EL (cell line): ENCODE measurements around the gene WRAP73.
A peak's percentile ranks its signal among the peaks of the same experiment; 100 is the strongest.
"Not testable (repeated sequence)": the region's sequence is repeated elsewhere in the genome, so short reads cannot be mapped to it uniquely, and the experiment has no call there.

Source experiments
- DNase-seq: peaks from one replicate; pipeline ENCODE4 v3.0.0-alpha.2; 2016

WRAP73 gene

DNA sequence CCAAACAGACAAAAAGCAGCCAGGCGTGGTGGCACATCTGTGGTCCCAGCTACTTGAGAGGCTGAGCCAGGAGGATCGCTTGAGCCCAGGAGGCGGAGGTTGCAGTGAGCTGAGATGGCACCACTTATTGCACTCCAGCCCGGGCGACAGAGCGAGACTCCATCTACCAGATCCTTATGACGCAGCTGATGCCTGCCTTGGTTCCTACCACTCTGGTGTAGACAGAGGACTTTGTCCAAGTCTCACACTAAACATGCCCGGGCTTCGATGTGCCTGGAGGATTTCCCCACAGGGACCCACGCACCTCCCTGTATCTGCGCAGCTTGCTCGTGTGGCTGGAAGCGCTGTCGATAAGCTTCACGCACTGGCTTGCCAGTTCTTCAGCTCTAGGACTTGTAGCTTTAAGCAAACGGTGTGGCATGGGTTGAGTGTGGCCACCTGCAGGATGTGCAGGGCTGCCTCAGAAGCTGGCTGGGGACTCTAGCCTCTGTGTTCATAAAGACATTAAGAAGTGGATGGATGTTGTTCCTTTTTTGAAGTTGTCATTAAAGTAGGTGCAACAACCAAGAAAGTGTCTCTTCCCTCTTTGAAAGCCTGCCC, 20.2 kb downstream of the WRAP73 start:
- no peak for DNase-seq

DNA sequence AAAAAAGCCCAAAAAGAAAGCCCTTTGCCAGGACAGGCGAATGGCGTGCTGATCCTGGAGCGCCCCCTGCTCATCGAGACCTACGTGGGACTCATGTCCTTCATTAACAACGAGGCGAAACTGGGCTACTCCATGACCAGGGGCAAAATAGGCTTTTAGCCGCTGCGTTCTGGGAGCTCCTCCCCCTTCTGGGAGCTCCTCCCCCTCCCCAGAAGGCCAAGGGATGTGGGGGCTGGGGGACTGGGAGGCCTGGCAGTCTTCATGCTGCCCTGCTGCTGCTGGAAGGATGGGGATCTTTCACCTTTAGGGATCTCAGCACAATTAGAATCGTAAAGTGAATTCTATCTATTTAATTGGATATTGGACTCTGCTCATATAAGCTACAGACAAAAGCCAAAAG, 21.5 kb downstream of the WRAP73 start:
- DNase-seq, result no peak

DNA sequence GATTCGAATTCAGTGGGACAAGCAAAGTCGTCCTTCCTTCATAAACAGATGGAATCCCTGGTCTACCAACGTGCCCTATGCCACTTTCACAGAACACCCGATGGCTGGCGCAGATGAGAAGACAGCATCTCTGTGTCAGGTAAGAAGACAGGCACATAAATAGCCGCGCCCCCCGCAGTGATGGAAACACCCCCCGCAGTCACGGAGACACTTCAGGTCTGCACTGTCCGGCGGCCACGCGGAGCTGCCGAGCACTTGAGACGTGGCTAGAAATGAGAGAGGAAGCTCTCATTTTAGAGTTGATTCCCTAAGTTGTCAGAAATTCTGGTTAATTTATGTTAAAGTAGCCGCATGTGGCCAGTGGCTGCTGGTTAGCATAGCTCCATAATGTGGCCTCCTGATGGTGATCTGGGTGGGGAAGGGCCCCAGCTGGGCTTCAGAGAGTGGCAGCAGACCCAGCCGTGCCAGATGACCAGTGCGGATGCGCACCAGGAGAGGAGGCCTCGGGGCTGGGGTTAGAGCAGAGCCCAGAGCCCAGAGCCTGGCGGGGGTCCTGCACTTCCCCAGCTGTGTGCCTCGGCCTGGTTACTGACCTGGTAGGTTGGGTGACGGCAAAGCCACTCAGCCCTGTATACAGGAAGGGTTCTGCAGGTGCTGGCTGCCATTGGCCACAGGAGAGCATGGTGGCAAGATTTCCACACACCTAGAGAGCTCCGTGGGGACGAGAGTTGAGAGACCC, 22.2 kb downstream of the WRAP73 start:
- DNase-seq, result no peak

DNA sequence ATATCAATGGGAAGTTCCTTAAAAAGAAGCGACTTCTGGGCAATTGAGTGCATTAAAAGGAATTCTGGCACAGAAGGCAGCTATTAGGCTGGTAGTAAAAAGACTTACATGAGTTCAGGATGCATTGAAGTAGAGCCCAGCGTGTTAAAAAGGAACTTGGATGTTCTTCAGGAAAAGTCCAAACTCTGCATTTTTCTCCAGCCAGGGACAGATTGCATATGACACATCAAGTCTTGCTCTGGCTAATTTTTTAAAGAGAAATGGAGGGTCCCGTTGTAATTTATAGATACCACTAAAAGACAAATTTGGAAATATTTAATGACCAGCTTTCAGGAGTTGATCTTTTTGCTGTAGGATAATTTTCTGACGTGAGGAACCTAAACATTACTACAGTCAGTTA, 23.9 kb downstream of the WRAP73 start:
- DNase-seq, result no peak

DNA sequence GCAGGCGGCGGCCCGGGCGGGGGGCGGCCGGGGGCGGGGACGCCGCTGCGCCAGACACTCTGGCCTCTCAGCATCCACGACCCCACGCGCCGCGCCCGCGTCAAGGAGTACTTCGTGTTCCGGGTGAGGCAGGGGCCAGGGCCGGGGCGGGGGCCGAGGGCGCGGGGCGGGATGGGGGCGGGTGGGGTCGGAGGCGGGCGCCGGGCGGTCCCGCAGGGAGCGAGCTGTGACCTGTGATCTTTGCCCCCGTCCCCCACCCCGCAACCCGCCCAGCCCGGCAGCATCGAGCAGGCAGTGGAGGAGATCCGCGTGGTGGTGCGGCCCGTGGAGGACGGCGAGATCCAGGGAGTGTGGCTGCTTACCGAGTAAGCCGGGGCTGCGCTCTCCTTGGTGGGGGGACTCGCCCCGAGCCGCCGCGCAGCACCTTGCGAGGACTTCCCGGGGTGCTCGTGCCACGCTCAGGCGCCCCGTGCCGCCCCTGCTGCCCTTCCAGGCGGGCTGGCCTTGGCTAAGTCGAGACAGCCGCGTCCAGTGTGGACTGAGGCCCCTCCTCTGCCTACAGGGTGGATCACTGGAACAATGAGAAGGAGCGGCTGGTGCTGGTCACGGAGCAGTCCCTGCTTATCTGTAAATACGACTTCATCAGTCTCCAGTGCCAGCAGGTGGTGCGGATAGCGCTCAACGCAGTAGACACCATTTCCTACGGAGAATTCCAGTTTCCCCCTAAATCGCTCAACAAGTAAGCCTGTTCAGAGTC, 24.6 kb downstream of the WRAP73 start:
- peak; percentile 38 for DNase-seq

DNA sequence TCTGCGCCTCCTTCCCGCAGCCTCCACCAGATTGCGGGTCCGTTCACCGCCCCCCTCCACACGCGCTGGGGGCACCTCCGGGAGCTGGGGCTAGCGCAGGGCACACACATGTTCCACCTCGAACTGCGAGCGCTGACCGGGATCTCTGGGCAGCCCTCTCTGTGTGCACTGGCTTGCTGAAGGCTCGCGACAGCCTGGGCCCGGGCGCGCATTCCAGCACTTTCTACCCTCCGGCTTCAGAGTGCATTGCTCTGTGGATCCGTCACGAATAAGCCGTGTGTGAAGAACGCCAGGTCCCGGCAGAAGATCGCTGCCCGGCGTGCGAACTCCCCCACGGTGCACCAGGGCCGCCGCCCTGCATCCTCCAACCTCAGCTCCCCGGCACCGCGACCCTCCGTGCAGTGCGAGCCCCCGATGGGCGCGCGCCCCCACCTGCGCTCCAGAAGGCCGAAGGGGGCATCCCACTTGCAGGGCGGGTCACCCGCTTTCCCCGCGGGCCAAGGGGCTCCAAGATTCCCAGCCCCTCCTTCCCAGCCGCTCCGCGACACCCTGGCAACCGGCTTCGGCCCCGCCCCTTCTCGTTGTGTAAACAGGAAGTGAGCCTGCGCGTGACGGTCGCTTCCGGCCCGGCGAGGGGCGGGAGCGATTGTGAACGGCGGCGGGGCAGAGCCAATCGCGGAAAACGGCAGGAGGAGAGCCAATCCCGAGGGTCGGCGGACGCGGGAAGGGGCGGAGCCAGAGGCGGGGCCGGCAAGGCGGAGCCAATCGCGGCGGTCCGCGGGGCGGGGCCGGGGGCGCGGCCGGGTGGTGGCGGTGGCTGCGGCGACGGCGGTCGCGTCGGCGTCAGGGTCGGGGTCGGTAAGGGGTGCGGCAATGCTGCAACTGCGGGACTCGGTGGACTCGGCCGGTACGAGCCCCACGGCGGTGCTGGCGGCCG, 25.4 kb downstream of the WRAP73 start, which contains the start of gene TPRG1L:
Gene TPRG1L (plus strand): TSS at position 816 of the 937 bp plus-strand sequence. CDS start 58 bp downstream, at position 874.
- peak; percentile 95 for DNase-seq

DNA sequence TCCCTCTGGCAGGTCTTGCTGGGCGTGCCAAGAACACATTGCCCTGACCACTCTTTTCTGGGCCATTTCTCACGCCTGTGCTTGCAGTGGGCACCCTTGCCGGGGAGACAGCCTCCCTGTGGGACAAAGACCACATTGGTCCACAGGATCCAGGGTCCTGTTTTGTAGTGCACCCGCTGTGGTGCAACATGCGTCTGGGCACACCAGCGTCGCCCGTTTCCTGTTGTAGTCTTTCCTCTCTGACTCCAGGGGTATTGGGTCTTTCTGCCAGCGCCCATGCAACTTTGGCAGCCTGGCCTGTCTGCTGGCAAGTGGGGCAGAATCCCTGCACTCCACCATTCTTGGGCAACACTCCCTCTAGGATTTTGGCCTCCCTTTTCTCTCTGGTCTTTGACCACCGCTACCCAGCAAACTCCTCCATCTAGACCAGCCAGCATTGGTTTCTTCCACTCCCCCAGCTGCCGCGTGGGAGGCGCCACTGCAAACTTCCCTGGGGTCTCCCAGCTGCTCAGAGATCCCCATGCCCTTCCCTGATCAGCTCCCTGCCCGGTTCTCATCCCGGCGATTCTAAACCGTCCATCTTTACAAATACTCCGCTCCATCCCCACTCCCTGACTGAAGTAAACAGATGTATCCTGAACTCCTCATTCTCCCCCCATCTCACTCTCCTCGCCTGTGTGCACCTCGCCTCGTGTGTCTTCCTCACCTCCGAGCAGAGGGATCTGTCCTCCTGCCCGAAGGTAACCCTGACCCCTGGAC, 26.3 kb downstream of the WRAP73 start:
- no peak for DNase-seq

DNA sequence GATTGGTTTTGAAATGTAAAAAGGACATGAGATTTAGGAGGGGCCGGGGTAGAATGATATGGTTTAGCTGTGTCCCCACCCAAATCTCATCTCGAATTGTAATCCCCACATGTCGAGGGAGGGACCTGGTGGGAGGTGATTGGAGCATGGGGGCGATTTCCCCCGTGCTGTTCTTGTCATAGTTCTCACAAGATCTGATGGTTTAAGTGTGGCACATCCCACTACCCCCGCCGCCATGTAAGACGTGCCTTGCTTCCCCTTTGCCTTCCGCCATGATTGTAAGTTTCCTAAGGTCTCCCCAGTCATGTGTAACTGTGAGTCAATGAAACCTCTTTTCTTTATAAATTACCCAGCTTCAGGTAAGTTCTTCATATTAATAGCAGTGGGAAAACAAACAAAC, 27.8 kb downstream of the WRAP73 start:
- not testable (repeated sequence) for DNase-seq

DNA sequence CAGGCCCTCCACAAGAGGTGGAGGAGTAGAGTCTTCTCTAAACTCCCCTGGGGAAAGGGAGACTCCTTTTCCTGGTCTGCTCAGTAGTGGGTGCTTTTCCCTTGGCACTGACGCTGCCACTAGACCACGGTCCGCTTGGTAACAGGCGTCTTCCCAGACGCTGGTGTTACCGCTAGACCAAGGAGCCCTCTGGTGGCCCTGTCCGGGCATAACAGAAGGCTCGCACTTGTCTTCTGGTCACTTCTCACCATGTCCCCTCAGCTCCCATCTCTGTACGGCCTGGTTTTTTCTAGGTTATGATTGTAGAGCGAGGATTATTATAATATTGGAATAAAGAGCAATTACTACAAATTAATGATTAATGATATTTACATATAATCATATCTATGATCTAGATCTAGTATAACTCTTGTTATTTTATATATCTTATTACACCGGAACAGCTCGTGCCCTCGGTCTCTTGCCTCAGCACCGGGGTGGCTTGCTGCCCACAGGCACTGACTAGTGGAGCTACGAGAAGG, 28.7 kb downstream of the WRAP73 start:
- peak; percentile 50 for DNase-seq

DNA sequence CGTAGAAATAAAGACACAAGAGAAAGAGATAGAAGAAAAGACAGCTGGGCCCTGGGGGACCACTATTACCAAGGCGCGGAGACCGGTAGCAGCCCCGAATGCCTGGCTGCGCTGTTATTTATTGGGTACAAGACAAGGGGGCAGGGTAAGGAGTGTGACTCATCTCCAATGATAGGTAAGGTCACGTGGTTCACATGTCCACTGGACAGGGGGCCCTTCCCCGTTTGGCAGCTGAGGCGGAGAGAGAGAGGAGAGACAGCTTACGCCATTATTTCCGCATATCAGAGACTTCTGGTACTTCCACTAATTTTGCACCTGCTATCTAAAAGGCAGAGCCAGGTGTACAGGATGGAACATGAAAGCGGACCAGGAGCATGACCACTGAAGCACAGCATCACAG, 29.2 kb downstream of the WRAP73 start:
- DNase-seq, result no peak

DNA sequence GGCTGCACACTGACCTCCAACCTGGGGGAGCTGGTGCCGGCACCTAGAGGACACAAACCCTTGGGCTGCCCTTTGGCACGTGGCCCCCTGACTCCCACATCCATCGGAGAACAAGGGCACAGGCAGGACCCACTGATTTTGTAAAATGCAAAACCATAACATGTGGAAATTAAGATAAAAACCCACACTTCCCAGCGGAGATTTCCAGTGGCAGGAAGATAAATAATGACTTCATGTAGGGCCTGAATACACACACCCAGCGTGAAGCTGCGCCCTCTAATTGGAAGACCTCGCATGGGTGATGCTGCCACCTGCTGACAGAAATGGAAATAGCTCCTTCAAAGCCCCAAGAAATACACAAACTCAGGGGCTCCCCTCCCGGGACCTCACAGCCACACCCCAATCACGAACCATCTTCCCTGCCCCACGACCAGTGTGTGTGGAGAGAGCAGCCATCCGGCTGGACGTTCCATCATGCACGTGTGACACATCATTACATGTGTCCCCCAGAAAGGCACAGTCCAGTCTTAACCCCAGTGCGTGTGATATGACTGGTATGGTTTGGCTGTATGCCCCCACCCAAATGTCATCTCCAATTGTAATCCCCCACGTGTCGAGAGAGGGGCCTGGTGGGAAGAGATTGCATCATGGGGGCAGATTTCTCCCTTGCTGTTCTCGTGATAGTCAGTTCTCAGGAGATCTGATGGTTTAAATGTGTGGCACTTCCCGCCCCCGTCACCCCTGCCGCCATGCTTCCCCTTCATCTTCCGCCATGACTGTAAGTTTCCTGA, 30.8 kb downstream of the WRAP73 start:
- peak; percentile 75 for DNase-seq

DNA sequence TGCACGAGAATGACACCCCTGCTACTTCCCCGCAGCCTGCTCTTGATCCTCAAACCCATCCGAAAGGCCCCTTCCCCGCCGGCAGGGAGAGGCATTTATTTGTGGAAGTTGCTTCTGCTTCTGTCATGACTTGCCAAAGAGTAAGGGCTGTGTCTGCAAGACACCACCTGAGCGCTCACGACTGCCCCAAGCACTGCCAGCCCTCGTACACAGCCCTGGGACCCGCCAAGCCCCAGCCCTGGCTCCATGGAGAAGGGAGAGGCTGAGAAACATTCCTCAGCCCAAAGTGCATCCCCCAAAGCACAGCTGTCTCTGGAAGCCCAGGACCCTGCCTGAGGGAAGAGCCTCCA, 31.4 kb downstream of the WRAP73 start:
- no peak for DNase-seq

DNA sequence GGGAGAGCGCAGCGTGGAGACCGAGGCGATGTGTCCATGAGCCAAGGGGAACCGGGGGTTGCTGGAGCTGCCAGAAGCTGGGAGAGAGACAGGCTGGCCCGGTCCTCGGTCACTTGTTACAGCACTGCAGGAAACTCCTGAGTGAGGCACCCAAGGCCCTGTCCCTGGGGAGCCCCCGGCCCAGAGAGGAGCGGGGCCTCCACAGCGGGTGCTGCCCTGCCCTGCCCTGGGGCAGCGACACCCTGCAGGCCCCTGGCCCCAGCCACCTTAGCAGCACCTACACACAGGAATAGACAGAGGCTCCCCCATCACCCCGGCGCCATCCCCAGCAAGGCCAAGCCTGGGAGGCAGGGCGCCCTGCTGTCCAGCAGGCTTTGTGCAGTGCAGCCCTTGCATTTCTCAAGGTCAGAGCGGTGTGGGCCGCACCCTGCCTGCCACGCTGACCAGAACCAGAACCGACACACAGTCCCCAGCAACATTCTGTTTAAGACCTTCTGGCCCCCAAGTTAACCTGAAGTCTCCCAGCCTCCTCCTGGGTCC, 32.0 kb downstream of the WRAP73 start:
- DNase-seq, result no peak

DNA sequence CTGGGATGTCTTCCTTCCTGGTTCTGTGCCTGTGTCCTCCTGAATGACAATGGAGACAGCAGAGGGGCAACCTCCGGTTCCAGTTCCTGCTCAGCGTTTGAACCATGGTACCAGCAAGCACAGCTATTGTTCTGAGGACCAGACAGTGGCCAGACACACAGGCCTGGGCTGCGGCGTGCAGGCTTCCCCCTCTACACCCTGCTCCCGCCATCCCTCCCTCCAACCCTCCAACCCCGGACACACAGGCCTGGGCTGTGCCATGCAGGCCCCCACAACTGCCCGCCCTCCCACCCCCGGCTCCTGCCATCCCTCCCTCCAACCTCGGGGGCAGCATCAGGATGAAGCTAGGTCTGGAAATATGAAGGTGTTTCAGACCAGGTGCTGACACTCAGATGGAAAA, 33.0 kb downstream of the WRAP73 start:
- no peak for DNase-seq

DNA sequence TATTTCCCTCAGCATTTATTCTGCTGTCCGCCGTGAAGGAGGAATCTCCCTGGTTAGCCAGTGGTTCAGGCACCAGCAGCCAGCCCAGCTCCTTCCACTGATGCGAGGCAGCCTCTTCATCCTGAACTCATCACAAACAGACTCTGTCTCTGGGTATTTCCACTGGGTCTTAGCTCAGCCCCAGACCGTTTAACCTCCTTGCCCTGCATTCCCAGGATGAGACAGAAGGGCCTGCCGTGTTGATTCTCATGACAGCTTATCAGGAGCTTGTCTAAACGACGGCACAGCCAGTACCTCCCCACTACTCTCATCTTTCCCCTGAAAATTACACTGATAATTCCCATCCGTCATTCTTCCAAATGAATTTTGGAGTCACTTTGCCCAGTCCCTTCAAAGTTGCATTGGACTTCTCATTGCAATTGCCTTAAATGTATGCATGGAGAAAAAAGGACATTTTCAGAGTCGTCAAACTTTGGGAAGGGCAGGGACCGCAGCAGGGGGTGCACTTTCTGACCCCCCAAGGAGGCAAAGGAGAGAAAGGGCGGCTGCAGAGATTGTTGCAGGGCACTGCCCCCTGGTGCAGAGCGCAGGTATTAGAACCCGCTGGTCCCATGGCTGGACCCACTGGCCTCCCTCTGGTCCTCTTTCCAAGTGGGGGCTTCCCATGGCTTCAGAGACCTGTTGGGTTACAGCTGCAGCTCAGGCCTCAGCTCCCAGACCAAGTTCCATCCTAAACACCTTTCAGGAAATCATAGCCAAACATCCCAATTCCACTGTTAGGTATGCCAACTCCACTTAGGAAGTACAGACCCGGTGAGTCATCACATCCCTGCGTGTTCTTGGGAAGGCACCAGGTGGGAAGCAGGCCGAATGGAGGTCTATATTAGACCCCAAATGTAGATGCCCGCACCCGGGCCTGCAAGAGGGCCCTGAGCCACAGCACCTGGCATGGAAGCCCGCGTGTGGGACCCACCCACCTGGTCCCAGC, 34.9 kb downstream of the WRAP73 start:
- DNase-seq, result no peak

DNA sequence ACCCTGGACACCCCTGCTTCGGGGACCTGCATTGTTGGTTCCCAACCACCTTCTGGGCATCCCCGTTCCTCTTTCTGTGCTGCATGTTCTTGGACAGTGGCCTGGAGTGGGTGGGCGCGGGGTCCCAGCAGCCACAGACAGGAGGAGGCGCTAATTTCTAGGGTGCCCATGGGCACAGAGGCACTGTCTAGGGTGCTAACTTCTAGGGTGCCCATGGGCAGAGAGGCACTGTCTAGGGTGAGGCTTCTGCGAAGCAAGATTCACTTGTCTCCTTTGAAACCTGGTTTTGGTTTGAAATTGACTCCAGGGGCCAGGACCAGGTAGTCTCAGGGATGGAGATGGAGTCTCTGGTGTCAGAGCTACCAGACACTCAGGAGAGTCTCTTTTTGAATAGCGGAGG, 37.8 kb downstream of the WRAP73 start:
- no peak for DNase-seq

DNA sequence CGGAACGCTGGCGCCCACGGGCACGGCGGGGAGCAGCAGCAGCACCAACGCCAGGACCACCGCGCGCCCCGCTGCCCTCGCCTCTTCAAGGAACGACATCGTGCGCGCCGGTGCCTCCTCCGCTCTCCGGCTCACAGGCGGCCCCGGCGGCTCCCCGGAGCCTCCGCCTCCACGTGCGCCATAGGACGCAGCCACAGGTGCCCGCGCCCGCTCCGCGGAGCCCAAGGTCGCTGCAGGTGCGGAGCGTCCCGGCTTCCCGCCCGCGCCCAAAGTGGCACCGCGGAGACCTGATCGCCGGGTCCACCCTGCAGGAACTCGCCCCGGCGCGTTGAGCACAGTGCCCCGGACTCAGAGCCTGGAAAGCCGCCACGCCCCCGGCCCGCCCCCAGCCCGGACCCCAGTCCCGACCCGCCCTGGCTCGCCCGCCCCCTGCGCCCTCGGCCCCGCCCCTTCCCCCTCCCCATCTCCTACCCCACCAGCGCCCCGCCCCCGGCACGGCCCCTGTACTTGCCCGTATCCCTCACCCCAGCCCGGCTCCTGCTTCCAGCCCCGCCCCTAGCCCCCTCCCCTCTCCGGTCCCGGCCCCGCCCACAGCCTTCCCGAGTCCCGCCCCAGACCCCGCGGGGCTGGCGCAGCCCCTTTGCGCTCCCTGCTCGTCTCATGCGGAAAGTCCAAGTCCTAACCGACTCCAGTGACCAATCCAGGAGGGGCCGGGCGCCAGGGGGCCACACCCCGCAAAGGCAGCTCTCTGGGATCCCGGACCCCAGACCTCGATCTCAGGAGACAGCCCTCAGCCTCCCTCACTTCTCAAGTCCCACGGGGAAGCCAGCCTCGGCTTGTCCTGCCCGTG, 38.5 kb downstream of the WRAP73 start, which contains the start of gene MEGF6:
Gene MEGF6 (minus strand): TSS at position 339 of the 850 bp plus-strand sequence. CDS start 240 bp downstream, at position 99.
- DNase-seq, result peak; percentile 49

DNA sequence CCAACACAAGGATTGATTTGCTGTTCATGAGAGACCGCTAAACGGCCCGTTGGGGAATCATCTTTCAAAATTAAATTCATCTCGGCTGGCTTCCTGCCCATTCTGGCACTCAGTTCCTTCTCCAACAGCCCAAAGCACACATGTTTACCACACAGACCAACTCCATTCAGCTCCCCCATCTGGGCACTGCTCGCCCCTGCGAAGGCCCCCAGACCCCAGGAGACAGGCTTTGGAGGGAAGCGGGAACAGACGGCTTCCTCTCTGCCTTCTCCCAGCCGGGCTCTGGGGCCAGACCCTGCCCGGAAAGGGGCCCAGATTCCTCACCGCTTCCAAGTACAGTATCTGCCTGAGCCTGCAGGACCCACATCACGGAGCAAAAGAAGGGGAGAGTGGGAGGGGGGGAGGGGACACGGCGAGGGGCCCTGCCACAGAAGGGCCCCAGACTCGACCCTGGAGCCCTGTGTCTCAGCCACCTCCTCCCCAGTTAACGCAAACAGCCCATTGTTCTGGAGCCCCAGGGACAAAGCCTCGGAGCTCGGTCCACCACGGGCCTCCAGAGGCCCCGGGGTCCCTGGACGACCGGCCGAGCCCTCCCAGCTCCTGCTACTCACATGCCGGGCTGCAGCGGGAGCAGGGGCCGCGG, 39.3 kb downstream of the WRAP73 start:
- DNase-seq, result no peak
